Measurements from ENCODE around the gene ULK4. TPM values are rescaled to one million over a fixed set of nuclear protein-coding genes. Genes with fewer than 3 reads are reported as not detected.

ULK4 gene
- total and polyA plus RNA-seq, 2 of the 8 experiments (the other 6 are each of a cell fraction or from before 2014, with no cell fraction given), result 3.0 to 10.8 TPM

GRCh38 chr3:41249318-41249717 is 712.6 kb downstream of the ULK4 start:
- Histone ChIP-seq H3K4me1 (replicated peaks in 1 of 4; ENCODE audit: control insufficient read depth in 3 of 4, insufficient read depth in 4 of 4, low read length in 3 of 4) (peaks cover 0 to 3% (median 0%) of the 10 kb centered on the region in 4 experiments; a peak in 2 of 7 replicates), H2BK20ac (ENCODE audit: low read length) (no peak overlapping the region), H3K4ac (replicated peaks; ENCODE audit: insufficient read length, low read depth, low read length) (no peak overlapping the region), H3K27ac (ENCODE audit: low read depth, low read length) (no peak overlapping the region), H4K8ac (ENCODE audit: extremely low read depth, insufficient read depth, low read length) (peak overlapping the region; percentile 80; the same call in 1 of the 2 replicates), H3K4me3 (ENCODE audit: extremely low read depth in 1 of 4, insufficient read depth in 2 of 4, low read depth in 3 of 4, low read length in 4 of 4) (no peak overlapping the region), H3K23ac (ENCODE audit: insufficient read length) (no peak overlapping the region), H4K91ac (replicated peaks; ENCODE audit: insufficient read length, low read length) (no peak overlapping the region), H2BK15ac (ENCODE audit: low read length) (no peak overlapping the region), H3K9ac (replicated peaks in 1 of 4; ENCODE audit: extremely low read depth in 1 of 4, low read depth in 3 of 4, low read length in 3 of 4) (no peak overlapping the region), H2AK5ac (ENCODE audit: low read depth, low read length) (no peak overlapping the region), H2AFZ (ENCODE audit: low read length) (no peak overlapping the region), H3K4me2 (ENCODE audit: insufficient read depth in 1 of 2, low read depth in 2 of 2, low read length in 2 of 2) (no peak overlapping the region), H2BK12ac (ENCODE audit: low read depth, low read length) (no peak overlapping the region), H4K5ac (ENCODE audit: insufficient read length, low read depth, low read length) (no peak overlapping the region), H3K14ac (ENCODE audit: insufficient read length) (no peak overlapping the region), H3K79me2 (ENCODE audit: control insufficient read depth in 1 of 2, insufficient read depth in 2 of 2, low read length in 2 of 2) (no peaks in the 10 kb centered on the region), H4K20me1 (replicated peaks in 1 of 2; ENCODE audit: control insufficient read depth in 1 of 2, insufficient read depth in 2 of 2, low read length in 2 of 2) (peaks cover 0 to 1% of the 10 kb centered on the region in 2 experiments), H3K23me2 (ENCODE audit: low read depth, low read length) (no peaks in the 10 kb centered on the region), H3K36me3 (ENCODE audit: control insufficient read depth in 2 of 4, insufficient read depth in 4 of 4, low read length in 3 of 4) (no peaks in the 10 kb centered on the region), H3K56ac (replicated peaks; ENCODE audit: insufficient read length, low read depth, low read length) (no peak overlapping the region), H2BK5ac (ENCODE audit: low read depth, low read length) (no peak overlapping the region), H3K18ac (ENCODE audit: extremely low read depth, low read length) (no peak overlapping the region), H3K27me3 (replicated peaks in 1 of 4; ENCODE audit: control insufficient read depth in 3 of 4, extremely low read depth in 1 of 4, insufficient read depth in 3 of 4, low read length in 3 of 4) (no peaks in the 10 kb centered on the region), H3K79me1 (ENCODE audit: low read depth, low read length) (no peaks in the 10 kb centered on the region), H3K9me3 (ENCODE audit: insufficient read depth in 2 of 2, low read depth in 1 of 2, low read length in 1 of 2) (no peaks in the 10 kb centered on the region), H2BK120ac (replicated peaks; ENCODE audit: low read depth, low read length) (no peak overlapping the region)
- no peak for TF ChIP-seq RAD21 (IDR thresholded peaks at IDR 0.05 in 1 of 2, conservative IDR thresholded peaks at IDR 0.05 in 1 of 2; ENCODE audit: low read depth in 2 of 2, low read length in 2 of 2)
- TF ChIP-seq KDM5A (IDR thresholded peaks at IDR 0.05; ENCODE audit: low read length), result no peak
- TF ChIP-seq SIX5 (IDR thresholded peaks at IDR 0.05; ENCODE audit: low read depth, low read length), result no peak
- no peak for TF ChIP-seq POLR2A (IDR thresholded peaks at IDR 0.05; ENCODE audit: control extremely low read depth in 1 of 2, low read depth in 2 of 2, low read length in 2 of 2)
- no peak for TF ChIP-seq CHD2 (IDR thresholded peaks at IDR 0.05; ENCODE audit: low read length)
- no peak for TF ChIP-seq CHD1 (IDR thresholded peaks at IDR 0.05; ENCODE audit: low read depth, low read length)
- no peak for TF ChIP-seq BCL11A (IDR thresholded peaks at IDR 0.05; ENCODE audit: low read depth in 2 of 2, low read length in 2 of 2)
- TF ChIP-seq CBX8 (IDR thresholded peaks at IDR 0.05; ENCODE audit: borderline replicate concordance, low read depth, low read length), result no peak
- TF ChIP-seq YY1 (IDR thresholded peaks at IDR 0.05; ENCODE audit: low read depth, low read length), result no peak
- no peak for TF ChIP-seq POU5F1 (IDR thresholded peaks at IDR 0.05; ENCODE audit: low read depth, low read length)
- TF ChIP-seq TEAD4 (IDR thresholded peaks at IDR 0.05; ENCODE audit: low read depth, low read length), result no peak
- POLR2A ChIA-PET (ENCODE audit: partially characterized antibody), result no interaction called here
- FAIRE-seq (no peak), DNase-seq (ENCODE audit: low read depth in 1 of 2, low spot score in 2 of 2) (no peak)
- 79% methylated on average over 3 of the region's 3 CpGs; no CpG with 5 or more reads in 1 of the 2 experiments for WGBS, 2 experiments (ENCODE audit: extremely low coverage in 1 of 2, insufficient coverage in 1 of 2, insufficient read length in 1 of 2, insufficient replicate concordance in 2 of 2, low coverage in 1 of 2, low lambda C conversion rate in 2 of 2, missing lambda C conversion rate in 1 of 2)
- CTCF ChIA-PET (ENCODE audit: partially characterized antibody), result interaction anchor here (0.9 kb wide), 1 partner anchor 19 kb away, joined by 4 read pairs; no protein-coding TSS in a partner anchor

Data from H1 (cell line).